GM10266 (cell line): ENCODE measurements around the gene MEPE.
"Not testable (repeated sequence)": the region's sequence is repeated elsewhere in the genome, so short reads cannot be mapped to it uniquely, and the experiment has no call there.

Experiments used
- DNase-seq: peaks from one replicate; pipeline ENCODE4 v3.0.0; 2012; ENCODE audit errors: extremely low spot score
- TF ChIP-seq, protein P1 (sequence below): IDR thresholded peaks from 2 replicates; pipeline ENCODE4 v1.5.1; 2012; ENCODE audit warnings: mild to moderate bottlenecking, low read depth; ENCODE audit not compliant: control insufficient read depth, insufficient read depth; ENCODE audit errors: missing control alignments

Gene MEPE

DNA sequence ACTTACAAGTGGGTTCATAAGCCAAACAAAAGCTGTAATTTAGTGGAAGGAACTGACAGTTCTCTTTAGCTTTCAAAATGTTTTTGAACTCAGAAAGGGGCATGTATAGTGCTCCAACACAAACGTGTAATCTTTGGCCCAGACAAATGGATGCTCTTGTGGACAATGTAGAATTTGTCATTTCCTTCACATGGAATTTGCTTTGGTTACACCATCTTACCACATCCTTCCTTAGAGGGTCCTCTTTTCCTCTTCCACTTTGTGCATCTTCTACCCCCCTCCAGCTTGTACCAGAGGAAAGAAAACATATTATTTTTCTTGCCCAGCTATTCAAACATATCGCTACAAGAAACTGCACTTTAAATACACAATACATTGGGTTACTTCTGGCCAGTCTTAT is 42.4 kb downstream of the MEPE start:
- TF ChIP-seq, protein P1, sequence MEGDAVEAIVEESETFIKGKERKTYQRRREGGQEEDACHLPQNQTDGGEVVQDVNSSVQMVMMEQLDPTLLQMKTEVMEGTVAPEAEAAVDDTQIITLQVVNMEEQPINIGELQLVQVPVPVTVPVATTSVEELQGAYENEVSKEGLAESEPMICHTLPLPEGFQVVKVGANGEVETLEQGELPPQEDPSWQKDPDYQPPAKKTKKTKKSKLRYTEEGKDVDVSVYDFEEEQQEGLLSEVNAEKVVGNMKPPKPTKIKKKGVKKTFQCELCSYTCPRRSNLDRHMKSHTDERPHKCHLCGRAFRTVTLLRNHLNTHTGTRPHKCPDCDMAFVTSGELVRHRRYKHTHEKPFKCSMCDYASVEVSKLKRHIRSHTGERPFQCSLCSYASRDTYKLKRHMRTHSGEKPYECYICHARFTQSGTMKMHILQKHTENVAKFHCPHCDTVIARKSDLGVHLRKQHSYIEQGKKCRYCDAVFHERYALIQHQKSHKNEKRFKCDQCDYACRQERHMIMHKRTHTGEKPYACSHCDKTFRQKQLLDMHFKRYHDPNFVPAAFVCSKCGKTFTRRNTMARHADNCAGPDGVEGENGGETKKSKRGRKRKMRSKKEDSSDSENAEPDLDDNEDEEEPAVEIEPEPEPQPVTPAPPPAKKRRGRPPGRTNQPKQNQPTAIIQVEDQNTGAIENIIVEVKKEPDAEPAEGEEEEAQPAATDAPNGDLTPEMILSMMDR: no peak
- no peak for DNase-seq

DNA sequence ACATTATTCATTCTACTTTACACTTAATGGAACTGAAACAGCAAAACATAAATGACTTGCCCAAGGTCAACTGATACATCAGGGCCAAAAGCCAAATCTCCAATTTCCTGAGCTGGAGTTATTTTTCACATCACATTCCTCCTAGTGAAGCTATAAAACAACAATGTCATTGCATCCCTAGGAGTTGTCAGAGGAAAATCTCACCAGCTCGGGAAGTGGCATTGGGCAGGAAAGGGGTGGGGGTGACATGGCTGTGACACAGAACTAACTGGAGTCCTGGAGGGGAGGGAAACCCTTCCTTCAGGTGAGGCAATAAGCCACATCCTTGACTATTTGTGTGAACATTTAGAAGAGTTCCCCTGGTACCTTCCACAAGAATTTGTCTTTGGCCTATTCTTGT is 47.3 kb downstream of the MEPE start:
- DNase-seq: no peak
- TF ChIP-seq, protein P1: no peak

- no peak for DNase-seq
- TF ChIP-seq, protein P1: no peak
These were observed 48.3 kb downstream of the MEPE start for GRCh38 chr4:87881115-87881514.

DNA sequence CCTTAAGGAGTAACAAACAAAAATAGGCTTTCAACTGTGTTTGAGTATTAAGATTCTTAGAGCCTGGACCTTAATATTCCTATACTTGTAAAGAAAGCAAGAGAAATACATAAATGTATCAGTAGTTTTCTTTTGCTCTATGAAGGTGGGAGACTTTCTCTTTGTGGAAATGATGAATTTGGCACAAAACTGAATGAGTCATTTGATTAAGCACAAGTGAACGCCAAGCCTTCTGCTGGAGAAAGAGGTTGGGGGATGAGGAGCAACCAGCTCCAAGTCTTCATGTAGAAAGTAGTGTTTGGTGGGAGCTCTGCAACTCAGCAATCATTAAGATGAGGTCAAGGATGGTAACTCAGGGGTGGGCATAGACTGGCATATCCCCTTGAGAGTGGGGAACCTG is 49.6 kb downstream of the MEPE start:
- TF ChIP-seq, protein P1: no peak
- DNase-seq: no peak

DNA sequence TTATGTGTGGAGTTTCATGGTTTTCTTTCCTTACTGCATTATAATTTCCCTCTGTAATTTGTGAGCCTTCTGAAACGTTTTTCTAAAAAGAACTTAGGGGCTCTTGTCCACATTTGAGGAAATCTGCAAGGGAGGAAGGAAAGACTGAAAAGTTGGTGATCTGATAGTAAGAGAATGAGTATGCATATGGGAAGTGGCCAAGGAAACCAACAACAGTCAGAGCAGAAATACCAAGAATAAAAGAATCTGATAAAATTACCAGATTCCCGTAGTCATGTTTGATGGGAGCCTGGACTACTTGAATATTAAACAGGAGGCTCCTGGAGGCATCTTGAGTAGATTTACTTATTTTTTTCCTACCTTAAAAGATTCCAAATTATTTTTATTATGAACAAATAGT is 50.1 kb downstream of the MEPE start:
- TF ChIP-seq, protein P1: no peak
- no peak for DNase-seq

GRCh38 chr4:87884976-87885549 is 52.3 kb downstream of the MEPE start:
- TF ChIP-seq, protein P1: no peak
- no peak for DNase-seq

GRCh38 chr4:87886083-87886482 is 53.3 kb downstream of the MEPE start:
- TF ChIP-seq, protein P1: no peak
- DNase-seq: no peak

DNA sequence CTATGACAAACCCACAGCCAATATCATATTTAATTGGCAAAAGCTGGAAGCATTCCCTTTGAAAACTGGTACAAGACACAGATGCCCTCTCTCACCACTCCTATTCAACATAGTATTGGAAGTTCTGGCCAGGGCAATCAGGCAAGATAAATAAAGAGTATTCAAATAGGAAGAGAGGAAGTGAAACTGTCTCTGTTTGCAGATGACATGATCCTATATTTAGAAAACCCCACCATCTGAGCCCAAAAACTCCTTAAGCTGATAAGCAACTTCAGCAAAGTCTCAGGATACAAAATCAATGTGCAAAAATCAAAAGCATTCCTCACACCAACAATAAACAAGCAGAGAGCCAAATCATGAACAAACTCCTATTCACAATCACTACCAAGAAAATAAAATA is 58.0 kb downstream of the MEPE start:
- DNase-seq: not testable (repeated sequence)
